ENCODE data around the gene SMURF1. TPM values are rescaled to one million over a fixed set of nuclear protein-coding genes. Genes with fewer than 3 reads are reported as not detected.
A peak's percentile ranks its signal among the peaks of the same experiment; 100 is the strongest.

SMURF1 gene
- total RNA-seq, 1 experiment from 2014 or later = 15.5 TPM

GRCh38 chr7:99155211-99155610 lies 11.3 kb upstream of the SMURF1 start:
- no peak for DNase-seq
- Histone ChIP-seq H3K36me3 (no peaks in the 10 kb centered on the region), H3K4me3 (no peak overlapping the region), H3K9me3 (no peaks in the 10 kb centered on the region), H3K27me3 (no peaks in the 10 kb centered on the region)

DNA sequence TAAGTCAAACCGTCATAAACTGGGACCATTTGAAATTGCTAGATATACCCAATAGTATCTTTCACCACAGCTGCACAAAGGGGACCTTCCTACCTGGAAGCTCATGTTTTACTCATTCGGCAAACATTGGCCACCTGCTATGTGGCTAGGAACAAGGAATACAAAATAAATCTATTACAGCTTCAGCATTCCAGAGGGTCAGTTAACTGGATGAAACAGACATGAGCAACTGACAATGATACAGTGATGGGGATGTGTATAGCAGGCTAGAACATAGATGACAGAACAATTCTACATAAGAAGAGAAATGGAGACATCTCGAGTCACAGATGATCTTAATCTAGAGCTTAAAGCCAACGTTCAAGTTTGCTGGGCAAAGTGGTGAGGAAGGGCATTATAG lies 3.1 kb upstream of the SMURF1 start:
- no peak for DNase-seq
- Histone ChIP-seq H3K27me3 (no peaks in the 10 kb centered on the region), H3K36me3 (no peaks in the 10 kb centered on the region), H3K4me3 (no peak overlapping the region), H3K9me3 (no peaks in the 10 kb centered on the region)

DNA sequence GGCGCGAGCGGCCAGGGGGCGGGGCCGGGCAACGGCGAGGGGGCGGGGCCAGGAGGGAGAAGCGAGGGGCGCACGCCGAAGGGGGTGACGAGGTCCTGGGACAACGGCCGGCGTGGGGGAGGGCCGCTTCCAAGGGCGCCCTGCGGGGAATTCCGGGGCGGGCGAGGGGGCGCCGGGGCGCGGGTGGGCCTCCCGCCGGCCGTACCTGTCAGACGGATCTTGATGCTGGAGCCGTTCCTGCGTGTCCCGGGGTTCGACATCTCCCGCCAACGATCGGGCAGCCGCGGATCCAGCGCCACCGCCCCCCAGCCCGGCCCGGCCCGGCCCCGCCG lies 421 bp downstream of the SMURF1 start:
- DNase-seq = no peak
- no peaks in the 10 kb centered on the region for H3K9me3 ChIP-seq
- H3K27me3 ChIP-seq = no peaks in the 10 kb centered on the region
- H3K36me3 ChIP-seq = no peaks in the 10 kb centered on the region
- peak overlapping the region; percentile 68 for H3K4me3 ChIP-seq

DNA sequence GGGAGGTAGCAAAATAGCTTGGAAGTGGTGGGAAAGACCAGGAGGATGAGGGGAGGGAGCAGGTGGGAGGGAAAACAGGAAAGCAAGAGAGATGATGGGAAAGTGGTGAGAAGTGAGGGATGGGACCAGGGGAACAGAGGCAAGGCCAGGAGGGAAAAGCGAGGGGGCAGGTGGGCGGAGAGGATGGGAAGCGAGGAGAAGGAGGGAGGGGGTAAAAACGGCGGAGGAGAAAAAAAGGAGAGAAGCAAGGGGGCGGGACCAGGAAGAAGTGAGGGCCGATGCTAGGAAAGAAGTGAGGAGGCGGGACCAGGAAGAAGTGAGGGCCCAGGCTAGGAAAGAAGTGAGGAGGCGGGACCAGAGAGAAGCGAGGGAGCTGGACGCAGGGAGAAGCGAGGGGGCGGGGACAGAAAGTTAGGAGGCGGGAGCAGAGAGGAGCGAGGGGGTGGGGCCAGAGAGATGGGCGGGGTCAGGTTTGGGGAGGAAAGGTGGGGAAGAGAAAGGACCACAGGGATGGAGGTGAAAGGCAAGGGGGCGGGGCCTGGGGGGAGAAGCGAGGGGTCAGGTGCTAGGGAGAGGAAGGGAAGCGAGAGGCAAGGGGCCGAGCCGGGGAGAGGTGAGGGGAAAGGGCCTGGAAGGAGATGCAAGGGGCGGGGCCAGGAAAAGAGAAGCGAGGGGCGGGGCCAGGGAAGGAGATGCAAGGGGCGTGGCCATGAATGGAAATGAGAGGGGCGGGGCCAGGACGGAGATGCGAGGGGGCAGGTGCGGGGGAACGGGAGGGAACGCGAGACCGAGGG lies 984 bp downstream of the SMURF1 start:
- Histone ChIP-seq H3K36me3 (no peaks in the 10 kb centered on the region), H3K9me3 (no peaks in the 10 kb centered on the region), H3K4me3 (peak overlapping the region; percentile 68), H3K27me3 (no peaks in the 10 kb centered on the region)
- DNase-seq = peak; percentile 91

DNA sequence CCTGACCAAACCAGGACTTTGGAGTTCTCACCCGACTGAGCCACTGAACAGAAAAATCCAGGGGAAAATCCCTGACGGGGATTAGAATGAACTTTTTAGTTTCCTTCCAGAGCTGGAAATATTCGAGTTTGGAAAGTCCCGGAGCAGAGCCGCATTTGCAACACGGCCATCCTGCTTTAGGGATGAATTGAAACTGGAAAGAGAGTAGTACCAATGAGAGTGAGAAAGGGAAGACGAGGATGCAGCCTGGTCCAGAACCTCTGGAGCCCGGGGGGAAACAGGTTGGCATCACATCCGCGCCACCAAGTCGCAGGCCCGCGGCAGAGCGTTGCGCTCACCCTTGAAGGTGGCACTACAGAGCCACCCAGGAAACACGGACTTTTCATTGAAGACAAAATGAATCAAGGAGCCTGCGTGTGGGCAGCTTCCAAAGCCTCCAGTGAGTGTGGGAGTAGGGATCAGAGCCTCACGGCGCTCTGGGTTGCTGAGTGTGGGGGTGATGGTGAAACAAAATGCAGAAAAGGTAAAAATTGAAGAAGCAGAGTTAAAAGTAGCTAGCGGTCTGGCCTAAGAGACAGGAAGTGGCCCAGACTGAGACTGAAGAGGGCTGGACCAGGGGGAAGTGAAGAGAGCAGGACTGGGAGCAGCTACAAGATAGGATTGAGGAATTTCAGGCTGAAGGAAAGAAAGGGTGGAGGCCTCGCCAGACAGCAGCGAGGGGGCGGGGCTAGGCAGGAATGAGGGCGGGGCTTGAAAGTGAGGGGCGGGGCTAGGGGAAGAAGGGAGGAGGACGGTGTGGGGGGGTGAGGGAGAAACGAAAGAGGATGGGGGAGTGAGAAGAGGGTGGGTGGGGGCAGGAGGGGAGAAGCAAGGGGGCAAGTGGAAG lies 1.8 kb downstream of the SMURF1 start:
- H3K27me3 ChIP-seq = no peaks in the 10 kb centered on the region
- H3K4me3 ChIP-seq = peak overlapping the region; percentile 68
- DNase-seq = peak; percentile 52
- H3K9me3 ChIP-seq = no peaks in the 10 kb centered on the region
- H3K36me3 ChIP-seq = no peaks in the 10 kb centered on the region

DNA sequence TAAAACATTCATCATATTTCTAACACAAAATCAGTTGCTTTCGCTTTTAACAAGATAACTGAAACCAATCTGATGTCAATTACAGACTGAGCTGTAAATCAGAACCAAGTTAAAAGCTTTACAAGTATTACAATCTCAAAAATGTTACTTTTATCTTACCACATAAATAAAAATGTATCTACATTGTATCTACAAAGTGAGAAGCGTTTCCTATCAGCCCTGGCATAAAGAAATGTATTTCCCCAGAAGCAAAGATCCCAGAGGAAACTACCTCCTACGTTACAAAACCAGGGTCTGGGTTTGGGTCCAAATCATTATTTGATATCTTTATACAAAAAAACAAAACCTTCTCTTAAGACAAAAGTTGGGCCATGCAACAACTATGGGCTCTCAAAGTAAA lies 2.6 kb downstream of the SMURF1 start:
- no peak for DNase-seq
- no peaks in the 10 kb centered on the region for H3K27me3 ChIP-seq
- H3K4me3 ChIP-seq = peak overlapping the region; percentile 68
- no peaks in the 10 kb centered on the region for H3K9me3 ChIP-seq
- no peaks in the 10 kb centered on the region for H3K36me3 ChIP-seq

DNA sequence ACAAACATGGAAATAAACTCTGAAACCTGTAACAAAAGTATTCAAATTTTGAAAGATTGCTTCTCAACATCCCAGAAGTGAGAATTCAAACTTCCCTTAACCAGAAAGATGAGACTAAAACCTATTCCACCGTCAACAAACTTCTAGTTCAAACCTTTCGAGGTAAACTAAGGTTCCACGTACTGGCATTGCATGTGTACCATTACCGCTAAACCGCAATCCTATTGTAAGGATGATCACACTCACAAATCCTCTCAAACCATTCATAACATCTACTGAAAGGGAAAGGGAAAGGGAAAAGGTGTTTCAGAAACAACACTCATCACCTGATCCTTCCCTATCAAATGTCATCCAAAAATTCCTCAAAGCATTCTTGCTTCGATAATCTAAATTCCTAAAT lies 3.1 kb downstream of the SMURF1 start:
- Histone ChIP-seq H3K36me3 (no peaks in the 10 kb centered on the region), H3K27me3 (no peaks in the 10 kb centered on the region), H3K9me3 (no peaks in the 10 kb centered on the region), H3K4me3 (peak overlapping the region; percentile 68)
- DNase-seq = no peak

- H3K36me3 ChIP-seq = no peaks in the 10 kb centered on the region; the same call in 1 of the 2 replicates
- no peak overlapping the region for H3K4me3 ChIP-seq
- H3K27me3 ChIP-seq = no peaks in the 10 kb centered on the region
- no peak for DNase-seq
- H3K9me3 ChIP-seq = no peaks in the 10 kb centered on the region
Measured at GRCh38 chr7:99139036-99139435, 4.9 kb downstream of the SMURF1 start.

DNA sequence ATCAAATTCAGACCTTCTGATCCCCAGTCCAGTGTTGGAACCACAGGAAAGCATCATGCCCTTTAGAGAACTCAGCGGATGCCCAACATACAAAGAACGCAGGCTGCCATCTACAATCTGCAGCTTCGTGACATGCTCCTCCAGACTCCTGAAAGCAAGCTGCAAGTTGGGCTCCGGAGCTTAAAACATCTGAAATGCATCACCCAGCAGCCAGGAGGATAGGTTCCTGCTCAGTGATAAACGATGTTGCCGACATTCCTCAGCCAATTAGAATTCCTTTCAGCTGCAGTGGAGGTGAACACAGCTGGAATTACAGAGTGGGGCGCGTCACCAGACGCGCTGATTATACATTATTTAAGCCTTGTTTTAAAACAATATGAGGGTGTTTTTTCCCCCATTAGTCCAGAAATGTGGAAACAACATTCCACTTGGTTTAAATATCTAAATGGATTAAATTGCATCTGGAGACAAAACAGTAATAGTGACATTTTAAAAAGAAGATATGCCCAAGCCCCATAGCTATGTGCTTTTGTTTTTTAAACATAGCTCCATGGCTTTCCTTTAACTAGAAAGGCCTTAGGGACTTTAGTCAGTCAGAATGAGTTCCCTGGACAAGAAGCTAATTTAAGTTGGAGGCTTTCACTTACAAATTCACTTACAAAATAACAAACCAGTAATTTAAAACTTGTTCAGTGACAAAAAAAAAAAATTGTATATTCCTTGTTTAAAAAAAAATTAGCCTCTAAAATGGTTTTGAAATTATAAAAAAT lies 6.3 kb downstream of the SMURF1 start:
- H3K9me3 ChIP-seq = no peaks in the 10 kb centered on the region
- no peaks in the 10 kb centered on the region for H3K27me3 ChIP-seq
- no peak overlapping the region for H3K4me3 ChIP-seq
- no peak for DNase-seq
- no peaks in the 10 kb centered on the region; the same call in 1 of the 2 replicates for H3K36me3 ChIP-seq

- no peaks in the 10 kb centered on the region for H3K27me3 ChIP-seq
- H3K4me3 ChIP-seq = no peak overlapping the region
- no peak for DNase-seq
- H3K36me3 ChIP-seq = no peaks in the 10 kb centered on the region; the same call in 1 of the 2 replicates
- no peaks in the 10 kb centered on the region for H3K9me3 ChIP-seq
Measured at GRCh38 chr7:99135938-99136337, 8.0 kb downstream of the SMURF1 start.

- Histone ChIP-seq H3K36me3 (no peaks in the 10 kb centered on the region; the same call in 1 of the 2 replicates), H3K4me3 (no peak overlapping the region), H3K9me3 (no peaks in the 10 kb centered on the region), H3K27me3 (no peaks in the 10 kb centered on the region)
- no peak for DNase-seq
Measured at GRCh38 chr7:99133766-99134564, 9.9 kb downstream of the SMURF1 start.

GRCh38 chr7:99132595-99133321 lies 11.2 kb downstream of the SMURF1 start:
- Histone ChIP-seq H3K36me3 (no peaks in the 10 kb centered on the region; the same call in 1 of the 2 replicates), H3K27me3 (no peaks in the 10 kb centered on the region)
- no peak for DNase-seq

DNA sequence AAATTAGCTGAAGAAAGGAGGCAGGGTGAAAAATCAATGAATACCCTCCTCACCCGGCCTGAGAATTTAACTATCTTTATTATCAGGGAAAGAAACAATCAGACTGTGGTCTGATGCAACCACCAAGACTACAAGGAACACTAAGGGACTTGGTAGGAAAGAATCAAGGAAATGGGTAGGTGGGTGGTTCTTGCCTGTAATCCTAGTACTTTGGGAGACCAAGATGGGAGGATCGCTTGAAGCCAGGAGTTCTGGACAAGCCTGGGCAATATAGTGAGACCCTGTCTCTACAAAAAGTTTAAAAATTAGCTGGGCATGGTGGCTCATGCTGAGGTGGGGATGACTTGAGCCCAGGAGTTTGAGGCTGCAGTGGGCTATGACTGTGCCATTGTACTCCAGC lies 12.6 kb downstream of the SMURF1 start:
- DNase-seq = no peak
- Histone ChIP-seq H3K36me3 (no peaks in the 10 kb centered on the region; the same call in 1 of the 2 replicates), H3K27me3 (no peaks in the 10 kb centered on the region), H3K4me3 (no peak overlapping the region), H3K9me3 (no peaks in the 10 kb centered on the region)

More at GRCh38 chr7:99132595-99133321, 11.2 kb downstream of the SMURF1 start:
- no peak overlapping the region for H3K4me3 ChIP-seq
- no peaks in the 10 kb centered on the region for H3K9me3 ChIP-seq

- no peak overlapping the region for H3K4me3 ChIP-seq
- H3K9me3 ChIP-seq = no peaks in the 10 kb centered on the region
- H3K36me3 ChIP-seq = no peaks in the 10 kb centered on the region
- DNase-seq = no peak
- H3K27me3 ChIP-seq = no peaks in the 10 kb centered on the region
Measured at GRCh38 chr7:99129536-99129935, 14.4 kb downstream of the SMURF1 start.

DNA sequence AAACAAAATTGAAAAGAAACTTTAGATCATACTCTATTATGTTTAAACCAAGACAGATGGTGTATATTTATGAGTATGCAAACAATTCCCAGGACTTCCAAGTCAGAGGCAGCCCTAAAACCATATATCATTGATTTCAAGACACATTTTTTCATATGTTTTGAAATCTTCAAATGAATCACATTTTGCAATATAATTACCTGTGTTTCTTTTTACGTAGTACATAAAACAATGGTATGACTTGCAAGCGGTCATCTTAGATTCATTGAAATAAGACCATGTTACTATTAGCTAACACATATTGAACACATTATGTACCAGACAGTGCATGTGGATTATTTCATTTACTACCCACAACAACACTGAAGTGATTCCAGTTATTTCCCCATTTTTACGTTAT lies 14.9 kb downstream of the SMURF1 start:
- no peak for DNase-seq
- Histone ChIP-seq H3K9me3 (no peaks in the 10 kb centered on the region), H3K36me3 (no peaks in the 10 kb centered on the region), H3K27me3 (no peaks in the 10 kb centered on the region), H3K4me3 (no peak overlapping the region)

Measured in MG63 (cell line).